Activated CD8-positive, alpha-beta memory T cell treated with anti-CD3 and anti-CD28 coated beads for 1 hour (primary cell): ENCODE data around the gene TMEM132D.
"Not testable (repeated sequence)": the region's sequence is repeated elsewhere in the genome, so short reads cannot be mapped to it uniquely, and the experiment has no call there.

Experiments used
- DNase-seq, 2 donors: peaks; one replicate each; pipeline ENCODE4 v3.0.0-alpha.2; 2020; ENCODE audit warnings: low read depth in 1 of 2; ENCODE audit errors: extremely low read depth in 1 of 2

The TMEM132D gene

GRCh38 chr12:129080391-129080790 is 823.4 kb downstream of the TMEM132D start:
- DNase-seq: no peak

DNA sequence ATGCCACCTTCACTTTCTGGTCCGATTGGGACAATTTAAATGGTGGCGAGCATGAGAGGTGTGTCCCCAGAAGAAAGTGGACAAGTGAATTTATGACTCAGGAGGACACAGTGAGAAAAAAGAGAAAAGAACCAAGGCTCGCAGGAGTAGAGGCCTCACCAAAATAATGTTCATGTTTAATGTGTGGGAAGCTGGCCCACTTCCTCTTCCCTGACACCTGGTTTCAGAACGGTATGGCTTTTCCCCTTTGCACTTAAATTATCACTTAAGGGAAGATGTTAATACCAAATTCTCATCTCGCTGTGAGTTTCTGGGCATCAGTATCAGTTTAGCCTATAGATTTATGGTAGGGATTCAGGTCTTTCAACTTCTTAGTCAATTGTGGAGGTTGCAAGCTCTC is 824.1 kb downstream of the TMEM132D start:
- no peak for DNase-seq

- no peak for DNase-seq
These were observed 827.1 kb downstream of the TMEM132D start for GRCh38 chr12:129076441-129077320.

- DNase-seq: no peak
These were observed 828.2 kb downstream of the TMEM132D start for GRCh38 chr12:129075460-129076208.

DNA sequence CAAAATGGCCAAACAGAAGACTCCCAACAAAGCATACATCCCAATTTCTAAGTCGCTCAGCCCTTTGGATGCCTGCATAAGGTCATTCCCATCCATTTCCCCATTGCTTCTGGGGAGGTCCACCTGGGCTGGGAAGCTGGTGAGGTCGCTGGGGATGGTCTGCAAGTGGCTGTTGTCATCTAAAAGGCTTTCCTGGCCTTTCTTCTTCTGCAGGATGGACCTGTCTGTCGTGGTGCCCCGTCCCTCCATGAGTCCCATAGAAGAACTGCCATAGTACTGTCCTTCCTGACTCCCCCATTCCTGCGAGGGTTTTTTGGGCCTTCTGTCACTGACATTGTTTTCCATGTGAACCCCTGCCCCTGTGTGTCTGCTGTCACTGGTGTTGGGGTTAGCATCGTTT is 829.4 kb downstream of the TMEM132D start:
- DNase-seq: no peak

DNA sequence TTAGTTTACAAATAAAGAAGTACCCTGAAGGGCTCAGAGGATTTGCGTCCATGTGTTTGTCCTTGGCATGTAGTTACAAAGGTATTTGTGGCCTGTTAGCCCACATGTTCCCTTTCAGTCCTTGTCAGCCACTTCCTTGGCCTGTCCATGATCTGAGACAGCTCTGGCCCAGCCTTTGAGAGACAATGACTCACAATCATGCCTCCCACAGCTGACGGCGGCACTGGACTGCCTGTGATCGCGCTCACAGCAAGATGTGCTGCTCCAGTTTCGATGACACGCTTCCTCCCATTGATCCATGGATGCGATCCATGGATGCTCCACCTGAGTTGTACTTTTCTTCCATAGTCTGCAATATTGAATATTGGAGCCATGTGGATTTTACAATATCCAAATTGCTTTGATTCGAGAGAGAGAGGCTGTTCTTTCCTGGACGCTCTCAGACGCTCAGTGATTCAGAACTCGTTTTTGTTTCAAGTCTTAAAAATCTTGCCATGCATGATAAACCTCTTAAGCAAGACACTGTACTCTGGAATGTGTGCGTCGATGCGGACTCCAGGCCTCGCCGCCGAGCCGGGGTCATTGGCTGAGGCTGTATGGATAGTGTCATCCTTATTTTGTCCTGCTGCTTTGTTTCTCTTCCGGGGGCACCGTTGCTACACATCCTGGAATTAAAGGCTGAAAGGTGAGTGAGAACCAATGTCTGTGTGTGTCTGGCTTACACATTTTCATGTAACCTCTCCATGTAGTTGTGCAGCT is 830.5 kb downstream of the TMEM132D start:
- DNase-seq: no peak

DNA sequence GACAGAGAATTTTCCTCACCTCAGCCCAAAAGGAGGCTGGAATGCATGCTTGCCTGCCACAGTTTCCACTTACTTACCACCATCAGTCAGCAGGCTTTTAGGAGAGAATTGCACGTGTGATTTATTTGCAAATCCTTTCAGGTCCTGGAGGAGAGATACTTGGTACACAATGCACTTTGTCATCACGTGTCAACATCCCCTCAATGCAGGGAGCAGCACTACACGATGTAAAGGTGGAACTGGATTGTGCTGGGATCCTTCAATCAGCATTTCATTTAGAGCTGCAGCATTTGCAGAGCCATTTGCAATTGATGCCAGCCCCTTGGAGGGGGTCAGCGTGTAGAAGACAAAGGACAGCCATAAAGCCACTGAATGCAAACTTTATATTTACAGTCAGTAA is 832.5 kb downstream of the TMEM132D start:
- no peak for DNase-seq

GRCh38 chr12:129069886-129070285 is 833.9 kb downstream of the TMEM132D start:
- no peak for DNase-seq

DNA sequence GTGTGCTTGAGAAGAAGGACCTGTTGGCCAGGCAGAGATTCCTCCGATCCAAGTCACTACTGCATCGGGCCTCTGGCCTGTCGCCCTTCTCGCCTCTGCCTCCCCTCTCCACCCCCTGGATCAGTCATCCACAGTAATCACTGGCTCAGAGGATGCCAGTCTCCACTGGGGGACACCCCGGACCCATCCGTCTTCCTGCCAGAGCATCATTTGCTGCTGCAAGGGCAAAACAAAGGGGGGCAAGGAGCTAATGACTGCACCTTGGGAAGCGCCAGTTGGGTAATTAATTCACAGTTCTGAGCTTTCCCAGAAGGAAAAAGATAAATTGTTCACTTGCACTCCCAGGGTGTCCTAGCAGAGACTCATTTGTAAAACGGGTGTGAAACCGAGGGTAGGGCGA is 835.1 kb downstream of the TMEM132D start:
- no peak for DNase-seq

GRCh38 chr12:129067491-129067890 is 836.3 kb downstream of the TMEM132D start:
- DNase-seq: no peak

DNA sequence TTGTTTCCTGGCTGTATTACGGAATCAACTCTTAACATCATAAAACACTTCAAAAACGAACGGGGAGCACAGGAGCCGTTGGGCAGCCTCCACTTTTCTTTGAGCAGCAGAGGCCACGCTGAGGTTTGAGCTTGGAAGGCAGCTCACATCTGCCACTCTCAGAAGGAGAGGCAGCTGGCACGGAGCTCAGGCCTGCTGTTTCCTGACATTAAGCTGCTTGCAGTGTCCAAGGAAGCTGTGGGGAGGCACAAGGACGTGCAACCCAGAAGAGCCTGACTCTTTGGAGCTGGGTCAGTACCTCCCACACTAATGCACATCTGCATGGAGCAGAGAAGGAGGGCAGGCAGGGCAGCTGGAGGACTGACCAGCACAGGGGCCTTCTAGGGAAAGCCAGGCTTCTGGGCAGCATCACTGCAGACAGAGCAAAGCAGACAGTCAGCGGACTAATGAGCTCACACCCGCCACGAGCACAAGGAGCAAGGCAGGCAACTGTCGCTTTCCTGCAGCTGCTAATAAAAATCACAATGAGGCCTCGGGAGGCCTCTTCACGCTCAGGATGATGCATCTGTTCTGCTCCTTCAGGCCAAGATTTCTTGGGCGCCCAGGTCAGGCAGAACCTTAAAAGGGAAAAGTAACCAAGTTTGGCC is 839.5 kb downstream of the TMEM132D start:
- no peak for DNase-seq

DNA sequence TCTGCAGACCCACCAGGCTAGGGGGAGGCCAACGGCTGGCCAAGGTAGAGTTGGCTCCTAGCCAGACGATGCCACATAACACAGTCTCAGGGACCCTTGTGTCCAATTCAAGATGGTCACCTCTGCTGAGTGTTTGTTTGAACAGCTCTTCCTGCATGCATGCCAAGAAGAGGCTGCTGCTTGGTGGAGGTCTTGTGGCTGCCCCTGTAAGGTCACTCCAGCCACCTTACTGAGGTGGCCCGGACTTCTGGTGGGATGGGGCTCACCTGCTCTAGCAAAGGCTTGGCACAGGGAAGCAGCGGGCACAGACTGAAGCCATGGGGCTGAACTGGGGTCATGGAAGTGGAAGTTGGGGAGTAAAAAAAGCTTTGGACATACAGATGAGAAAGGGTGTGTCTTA is 840.2 kb downstream of the TMEM132D start:
- DNase-seq: no peak

DNA sequence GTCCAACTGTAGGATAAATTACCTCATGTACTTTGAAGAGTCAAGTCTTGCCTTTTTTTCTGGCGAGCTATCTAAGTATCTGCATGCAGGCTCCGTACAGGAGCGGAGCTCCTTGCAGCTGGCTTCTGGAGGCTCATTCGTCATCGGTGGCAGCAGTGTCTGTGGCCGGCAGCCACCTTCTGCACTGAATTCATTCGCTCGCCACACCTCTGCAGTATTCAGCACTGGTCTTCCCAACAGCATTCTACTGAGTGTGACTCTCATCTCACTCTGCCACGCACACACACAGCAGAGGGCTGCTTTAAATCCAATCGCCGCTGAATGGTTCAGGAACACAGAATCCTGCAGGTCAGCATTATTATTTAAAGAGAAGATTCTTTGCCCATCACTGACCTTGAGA is 850.6 kb downstream of the TMEM132D start:
- DNase-seq: no peak

DNA sequence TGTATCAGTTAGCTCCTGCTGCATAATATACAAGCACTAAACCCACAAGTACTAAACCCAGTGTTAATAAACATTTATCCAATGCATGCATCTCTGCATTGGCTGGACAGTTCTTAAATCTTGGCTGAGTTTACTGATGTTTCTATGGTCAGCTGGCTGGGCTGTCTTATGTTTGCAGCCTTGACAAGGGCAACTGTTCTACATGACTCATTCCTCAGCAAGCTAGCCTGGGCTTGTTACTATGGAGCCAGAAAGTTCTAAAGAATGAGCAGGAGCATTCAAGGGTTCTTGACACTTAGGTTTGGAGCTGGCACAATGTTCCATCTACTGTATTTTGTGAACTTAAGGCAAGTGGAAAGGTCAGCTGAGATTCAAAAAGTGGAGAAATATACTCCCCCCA is 851.5 kb downstream of the TMEM132D start:
- no peak for DNase-seq

DNA sequence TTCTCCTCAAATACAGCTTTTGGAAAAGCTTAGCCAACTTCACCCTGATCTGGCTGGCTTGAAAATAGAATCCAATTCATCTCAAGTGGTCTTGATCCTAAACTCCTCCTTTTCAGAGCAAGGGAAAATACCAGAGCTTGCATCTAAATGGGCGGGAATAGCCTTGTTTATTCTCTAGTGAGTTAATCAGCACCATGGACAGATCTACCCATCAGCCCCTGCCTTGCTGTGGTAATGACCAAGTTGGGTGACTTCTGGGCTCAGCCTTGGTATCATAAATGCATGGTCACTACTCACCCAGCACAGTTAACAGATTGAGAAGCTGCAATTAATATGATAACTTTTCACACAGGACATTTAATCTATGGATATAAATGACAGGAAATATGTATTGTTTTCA is 853.9 kb downstream of the TMEM132D start:
- DNase-seq: no peak

DNA sequence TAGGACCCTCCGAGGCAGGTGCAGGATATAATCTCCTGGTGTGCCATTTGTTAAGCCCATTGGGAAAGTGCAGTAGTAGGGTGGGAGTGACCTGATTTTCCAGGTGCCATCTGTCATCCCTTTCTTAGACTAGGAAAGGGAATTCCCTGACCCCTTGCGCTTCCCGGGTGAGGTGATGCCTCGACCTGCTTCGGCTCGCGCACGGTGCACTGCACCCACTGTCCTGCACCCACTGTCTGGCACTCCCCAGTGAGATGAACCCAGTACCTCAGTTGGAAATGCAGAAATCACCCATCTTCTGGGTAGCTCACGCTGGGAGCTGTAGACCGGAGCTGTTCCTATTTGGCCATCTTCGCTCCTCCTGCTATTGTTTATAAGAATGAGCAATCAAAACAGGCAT is 860.5 kb downstream of the TMEM132D start:
- not testable (repeated sequence) for DNase-seq

DNA sequence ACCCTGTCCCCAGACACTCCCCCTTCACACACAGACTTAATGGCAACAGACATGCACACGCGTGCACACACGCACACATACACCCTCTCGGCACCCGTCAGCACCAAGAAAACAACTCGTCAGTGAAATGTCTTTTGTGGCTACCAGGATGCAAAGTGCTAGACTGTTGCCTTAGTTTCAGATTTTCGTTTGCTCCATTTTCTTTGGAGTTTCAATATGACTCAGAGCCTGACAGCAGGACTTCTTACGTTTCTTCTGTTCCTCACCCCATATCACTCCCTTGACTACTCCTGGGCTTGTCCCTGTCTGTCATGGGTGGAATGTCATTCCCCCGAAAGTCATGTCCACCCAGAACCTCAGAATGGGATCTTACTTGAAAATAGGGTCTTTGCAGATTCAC is 867.7 kb downstream of the TMEM132D start:
- DNase-seq: no peak

DNA sequence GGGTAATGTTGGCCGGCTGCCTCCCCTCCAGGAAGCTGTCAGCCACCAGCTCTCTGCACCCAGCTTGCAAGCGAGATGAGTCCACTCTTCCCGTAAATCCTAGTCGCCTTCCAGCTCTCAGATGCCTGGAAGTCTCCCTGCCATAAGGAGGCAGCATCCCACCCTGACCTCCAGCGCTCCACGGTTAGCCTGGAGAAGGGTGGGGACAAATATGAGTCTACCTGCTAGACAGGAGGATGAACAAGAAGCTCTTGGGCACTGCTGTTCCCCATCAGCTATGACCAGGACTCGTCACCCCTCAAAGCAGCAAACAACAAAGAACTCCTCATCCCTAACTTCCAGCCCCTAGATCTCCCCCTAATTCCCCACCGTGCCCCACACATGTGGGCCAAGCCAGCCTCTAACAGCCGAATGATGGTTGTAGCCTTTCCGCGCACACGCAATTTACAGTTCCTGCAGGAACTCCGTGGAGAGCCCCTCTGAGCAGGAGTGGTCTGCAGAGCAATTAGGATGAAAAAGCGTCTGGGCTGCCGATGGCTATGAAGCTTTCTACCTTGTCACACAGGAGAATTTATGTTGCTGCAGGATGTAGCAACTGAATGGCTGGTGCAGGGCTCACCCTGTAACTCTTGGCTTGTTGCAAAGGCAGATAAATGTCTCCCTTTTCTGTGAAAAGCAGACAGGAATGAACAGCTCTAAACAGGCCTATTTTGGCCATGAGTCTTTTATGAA is 869.1 kb downstream of the TMEM132D start:
- no peak for DNase-seq

DNA sequence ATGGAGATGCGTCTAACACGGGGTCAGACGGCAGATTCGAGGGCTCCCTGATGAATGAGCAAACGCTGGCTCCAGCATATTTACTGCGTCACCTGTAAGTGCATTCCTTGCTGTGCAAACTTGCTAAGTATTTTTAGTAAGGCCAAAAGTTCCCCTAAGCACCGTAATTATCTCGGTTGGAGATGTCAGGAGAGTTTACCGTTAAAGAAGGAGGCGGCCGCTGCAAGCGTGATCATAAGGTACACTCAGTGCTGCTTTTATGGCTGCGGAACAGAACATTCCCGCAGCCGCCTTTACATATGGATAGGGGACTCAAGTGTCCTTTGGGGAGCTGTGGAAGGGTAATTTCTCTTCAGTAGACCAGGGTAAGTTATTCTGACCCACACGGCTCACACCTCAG is 875.0 kb downstream of the TMEM132D start:
- no peak for DNase-seq

- DNase-seq: no peak
These were observed 878.8 kb downstream of the TMEM132D start for GRCh38 chr12:129025055-129025454.
